H1 (cell line): ENCODE data around the gene GTSE1. TPM values are rescaled to one million over a fixed set of nuclear protein-coding genes. Genes with fewer than 3 reads are reported as not detected.

Source experiments
- CTCF ChIA-PET: fragments of 300-600 bp; sonication (Branson Sonifier 250); formaldehyde crosslinking; loops from one replicate; lab custom pipeline; 2021; ENCODE audit not compliant: partially characterized antibody; lab: Charles Lee
- POLR2A ChIA-PET: fragments of 300-600 bp; sonication (Branson Sonifier 250); formaldehyde crosslinking; loops from one replicate; lab custom pipeline; 2021; ENCODE audit warnings: inconsistent platforms; ENCODE audit not compliant: partially characterized antibody; lab: Charles Lee
- DNase-seq, 2 experiments: peaks; one replicate each; pipeline versions ENCODE4 v3.0.0 to v3.0.0-alpha.2; 2010 to 2022; ENCODE audit warnings: low spot score in 2 of 2, low read depth in 1 of 2, mixed read lengths in 1 of 2
- FAIRE-seq: peaks from 2 replicates; lab custom pipeline; 2011; peaks lifted over from hg19 to GRCh38; lab: Jason Lieb, UNC
- H2AFZ ChIP-seq: 2 replicates; pipeline ENCODE4 v1.8.1; 2012; ENCODE audit warnings: low read length, inconsistent platforms
- H2AK5ac ChIP-seq: 2 replicates; pipeline ENCODE4 v1.6.1; 2013; ENCODE audit warnings: low read depth, low read length
- H2BK120ac ChIP-seq: replicated peaks from 2 replicates; pipeline ENCODE3; 2013; ENCODE audit warnings: low read depth, low read length, inconsistent platforms
- H2BK12ac ChIP-seq: 2 replicates; pipeline ENCODE4 v1.6.1; 2013; ENCODE audit warnings: low read depth, low read length
- H2BK15ac ChIP-seq: 2 replicates; pipeline ENCODE4 v1.6.1; 2013; ENCODE audit warnings: low read length
- H2BK20ac ChIP-seq: 2 replicates; pipeline ENCODE4 v1.6.1; 2013; ENCODE audit warnings: low read length
- H2BK5ac ChIP-seq: 2 replicates; pipeline ENCODE4 v1.6.1; 2013; ENCODE audit warnings: low read depth, low read length
- H3K14ac ChIP-seq: 2 replicates; pipeline ENCODE4 v1.6.1; 2013; ENCODE audit warnings: inconsistent platforms; ENCODE audit not compliant: insufficient read length
- H3K18ac ChIP-seq: 2 replicates; pipeline ENCODE4 v1.6.1; 2013; ENCODE audit warnings: low read length; ENCODE audit errors: extremely low read depth
- H3K23ac ChIP-seq: 2 replicates; pipeline ENCODE4 v1.6.1; 2013; ENCODE audit warnings: inconsistent platforms; ENCODE audit not compliant: insufficient read length
- H3K23me2 ChIP-seq: 2 replicates; pipeline ENCODE4 v1.6.1; 2013; ENCODE audit warnings: low read depth, low read length
- H3K27ac ChIP-seq: 2 replicates; pipeline ENCODE4 v1.6.1; 2011; ENCODE audit warnings: low read depth, low read length, inconsistent platforms
- H3K27me3 ChIP-seq, 4 experiments: replicated peaks in 1 of 4; 1 replicate in 1 of 4; 2 replicates in 3 of 4; pipeline versions ENCODE4 v1.6.1 to v1.8.1; 2011 to 2013; ENCODE audit warnings: low read length in 3 of 4, mild to moderate bottlenecking in 3 of 4, inconsistent platforms in 2 of 4, mixed read lengths in 2 of 4, moderate library complexity in 1 of 4; ENCODE audit not compliant: control insufficient read depth in 3 of 4, insufficient read depth in 3 of 4; ENCODE audit errors: extremely low read depth in 1 of 4
- H3K36me3 ChIP-seq, 4 experiments: 2 replicates each; pipeline versions ENCODE4 v1.6.1 to v1.8.1; 2011 to 2013; ENCODE audit warnings: mild to moderate bottlenecking in 4 of 4, low read length in 3 of 4, moderate library complexity in 2 of 4, control low read depth in 1 of 4, inconsistent platforms in 1 of 4; ENCODE audit not compliant: insufficient read depth in 4 of 4, control insufficient read depth in 2 of 4
- H3K4ac ChIP-seq: replicated peaks from 2 replicates; pipeline ENCODE3; 2013; ENCODE audit warnings: low read length, low read depth, mixed read lengths, inconsistent platforms; ENCODE audit not compliant: insufficient read length
- H3K4me1 ChIP-seq, 4 experiments: replicated peaks in 1 of 4; 1 replicate in 1 of 4; 2 replicates in 3 of 4; pipeline versions ENCODE4 v1.6.1 to v1.8.1; 2011 to 2013; ENCODE audit warnings: low read length in 3 of 4, inconsistent platforms in 2 of 4, mixed read lengths in 1 of 4; ENCODE audit not compliant: insufficient read depth in 4 of 4, control insufficient read depth in 3 of 4
- H3K4me2 ChIP-seq, 2 experiments: 2 replicates each; pipeline versions ENCODE4 v1.6.1 to v1.8.1; 2011 to 2013; ENCODE audit warnings: low read depth in 2 of 2, low read length in 2 of 2, control low read depth in 1 of 2, inconsistent platforms in 1 of 2, mild to moderate bottlenecking in 1 of 2; ENCODE audit not compliant: insufficient read depth in 1 of 2
- H3K4me3 ChIP-seq, 4 experiments: fragments of 200-600, 300-600 bp in 1 of 4; sonication (generic), shearing (Covaris generic), sonication (Bioruptor Twin) in 1 of 4; 2 replicates each; pipeline versions ENCODE4 v1.5.1 to v1.8.1; 2011 to 2016; ENCODE audit warnings: low read length in 4 of 4, low read depth in 3 of 4, control low read depth in 2 of 4, inconsistent platforms in 2 of 4, mild to moderate bottlenecking in 2 of 4, mixed read lengths in 1 of 4, moderate library complexity in 1 of 4; ENCODE audit not compliant: insufficient read depth in 2 of 4; ENCODE audit errors: extremely low read depth in 1 of 4
- H3K56ac ChIP-seq: replicated peaks from 2 replicates; pipeline ENCODE3; 2013; ENCODE audit warnings: low read depth, mild to moderate bottlenecking, mixed read lengths, low read length, inconsistent platforms; ENCODE audit not compliant: insufficient read length
- H3K79me1 ChIP-seq: 2 replicates; pipeline ENCODE4 v1.6.1; 2013; ENCODE audit warnings: low read depth, low read length, control low read depth
- H3K79me2 ChIP-seq, 2 experiments: 2 replicates each; pipeline versions ENCODE4 v1.6.1 to v1.8.1; 2012 to 2013; ENCODE audit warnings: low read length in 2 of 2, mild to moderate bottlenecking in 2 of 2, inconsistent platforms in 1 of 2; ENCODE audit not compliant: insufficient read depth in 2 of 2, control insufficient read depth in 1 of 2
- H3K9ac ChIP-seq, 4 experiments: replicated peaks in 1 of 4; 1 replicate in 1 of 4; 2 replicates in 3 of 4; pipeline versions ENCODE4 v1.6.1 to v1.8.1; 2011 to 2013; ENCODE audit warnings: low read depth in 3 of 4, low read length in 3 of 4, control low read depth in 2 of 4, mild to moderate bottlenecking in 2 of 4, moderate library complexity in 2 of 4, inconsistent platforms in 1 of 4; ENCODE audit errors: extremely low read depth in 1 of 4
- H3K9me3 ChIP-seq, 2 experiments: 2 replicates each; pipeline versions ENCODE4 v1.6.1 to v1.8.1; 2012 to 2013; ENCODE audit warnings: mild to moderate bottlenecking in 2 of 2, moderate library complexity in 2 of 2, control low read depth in 1 of 2, inconsistent platforms in 1 of 2, low read depth in 1 of 2, low read length in 1 of 2, mixed read lengths in 1 of 2; ENCODE audit not compliant: insufficient read depth in 2 of 2
- H4K20me1 ChIP-seq, 2 experiments: replicated peaks in 1 of 2; 2 replicates each; pipeline versions ENCODE3 to v1.8.1; 2011 to 2013; ENCODE audit warnings: inconsistent platforms in 2 of 2, low read length in 2 of 2, mild to moderate bottlenecking in 1 of 2; ENCODE audit not compliant: insufficient read depth in 2 of 2, control insufficient read depth in 1 of 2
- H4K5ac ChIP-seq: 2 replicates; pipeline ENCODE4 v1.6.1; 2013; ENCODE audit warnings: low read length, low read depth, mixed read lengths, inconsistent platforms; ENCODE audit not compliant: insufficient read length
- H4K8ac ChIP-seq: 2 replicates; pipeline ENCODE4 v1.8.0; 2013; ENCODE audit warnings: mild to moderate bottlenecking, moderate library complexity, low read length, inconsistent platforms; ENCODE audit not compliant: insufficient read depth; ENCODE audit errors: extremely low read depth
- H4K91ac ChIP-seq: replicated peaks from 2 replicates; pipeline ENCODE3; 2013; ENCODE audit warnings: low read length, mixed read lengths, inconsistent platforms; ENCODE audit not compliant: insufficient read length
- BCL11A ChIP-seq, 2 experiments: IDR thresholded peaks; one replicate each; pipeline ENCODE4 v1.6.1; 2011; ENCODE audit warnings: low read depth in 2 of 2, low read length in 2 of 2, mild to moderate bottlenecking in 2 of 2
- GTF2F1 ChIP-seq: IDR thresholded peaks from 2 replicates; pipeline ENCODE4 v1.6.1; 2012; ENCODE audit warnings: low read depth, low read length, improper control_type of control experiment, borderline replicate concordance
- NRF1 ChIP-seq: IDR thresholded peaks from 2 replicates; pipeline ENCODE4 v1.6.1; 2011; ENCODE audit warnings: mild to moderate bottlenecking, low read depth, low read length, improper control_type of control experiment
- RBBP5 ChIP-seq: IDR thresholded peaks from 2 replicates; pipeline ENCODE4 v1.7.1; 2012; ENCODE audit warnings: low read depth, mild to moderate bottlenecking, inconsistent platforms, low read length, moderate library complexity, borderline replicate concordance
- whole genome bisulfite sequencing, 2 experiments: shearing (Covaris generic) in 1 of 2; methylation state at CpG; one replicate each; pipeline versions ENCODE4 v1.1.6 to v1.1.7; 2013 to 2015; ENCODE audit warnings: low lambda C conversion rate in 2 of 2, mixed read lengths in 2 of 2, inconsistent platforms in 1 of 2, low coverage in 1 of 2, missing lambda C conversion rate in 1 of 2; ENCODE audit not compliant: insufficient replicate concordance in 2 of 2, insufficient coverage in 1 of 2, insufficient read length in 1 of 2; ENCODE audit errors: extremely low coverage in 1 of 2, missing lambda C conversion rate in 1 of 2; 5-methylcytosine and 5-hydroxymethylcytosine counted together
- polyA plus RNA-seq, 7 experiments: library from polyadenylated mRNA; depleted of rRNA in 3 of 7; stranded (reverse) in 5 of 7; unstranded in 2 of 7; fragments of >200 nt in 5 of 7; fragments of 200-250 nt in 2 of 7; gene quantifications; 1 replicate in 5 of 7; 2 replicates in 1 of 7; 4 replicates in 1 of 7; pipeline versions ENCODE4 v1.2.1 to v1.2.3, GENCODE V29; 2011 to 2013; ENCODE audit warnings: missing spikeins in 2 of 7, mixed read lengths in 2 of 7
- total RNA-seq: library from RNA; stranded (reverse); fragmentation: NEBNext Ultra II Directional; extraction: Animal tissue kit (Norgen Biotek cat#: 25700); gene quantifications from 2 replicates; pipeline ENCODE4 v1.2.1, GENCODE V29; 2021

The GTSE1 gene
- total and polyA plus RNA-seq, 2 of the 8 experiments (the other 6 are each of a cell fraction or from before 2014, with no cell fraction given): 17.5 to 38.6 TPM

DNA sequence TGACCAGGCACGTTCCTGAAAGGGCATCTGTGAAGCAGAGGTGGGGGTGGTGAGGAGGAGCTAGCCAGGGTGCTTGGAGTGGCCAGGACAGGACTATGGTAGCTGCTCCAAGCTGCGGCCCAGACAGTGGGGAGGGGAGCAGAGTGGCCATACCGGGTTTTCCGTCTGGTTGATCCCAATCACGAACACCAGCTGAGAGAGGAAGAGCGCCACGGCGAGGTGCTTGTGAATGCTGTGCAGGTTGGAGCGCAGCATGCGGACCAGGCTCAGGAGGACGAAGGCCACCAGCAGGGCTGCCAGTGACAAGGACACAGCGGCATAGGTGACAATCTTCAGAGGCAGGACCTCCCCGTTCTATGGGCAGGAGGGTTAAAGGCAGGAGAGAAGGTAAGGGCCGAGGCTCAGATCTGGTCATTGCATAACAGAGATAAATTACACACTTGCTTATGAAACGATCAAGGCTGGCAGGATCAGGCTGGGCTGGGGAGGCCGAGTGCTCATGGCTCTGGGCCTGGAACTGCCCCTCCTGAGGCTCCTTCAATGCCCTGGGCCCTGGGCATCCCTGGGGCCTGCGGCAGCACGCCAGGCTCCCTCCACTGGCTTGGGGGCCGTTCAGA, 80.3 kb downstream of the GTSE1 start:
- Histone ChIP-seq H3K56ac (no peak overlapping the region), H3K14ac (no peak overlapping the region), H3K4me1 (peaks cover 0 to 30% (median 27%) of the 10 kb centered on the region in 4 experiments; a peak in 6 of 7 replicates), H2AK5ac (peak overlapping the region; percentile 98), H3K9ac (no peak overlapping the region), H2BK12ac (peak overlapping the region; percentile 94; the same call in 1 of the 2 replicates), H2BK120ac (no peak overlapping the region), H3K4me2 (peak overlapping the region in 1 of 2 experiments; percentile 11; a peak in 1 of 4 replicates), H3K23ac (no peak overlapping the region), H3K27me3 (no peaks in the 10 kb centered on the region), H3K27ac (no peak overlapping the region), H2BK15ac (peak overlapping the region; percentile 100), H3K4me3 (no peak overlapping the region), H3K79me2 (no peaks in the 10 kb centered on the region), H3K18ac (peak overlapping the region; percentile 78), H4K91ac (peak overlapping the region; percentile 73), H3K4ac (peak overlapping the region; percentile 82), H4K8ac (peak overlapping the region; percentile 3; the same call in 1 of the 2 replicates), H2AFZ (no peak overlapping the region), H2BK5ac (peak overlapping the region; percentile 73), H2BK20ac (peak overlapping the region; percentile 93; the same call in 1 of the 2 replicates), H4K5ac (no peak overlapping the region), H3K36me3 (peaks cover 0 to 6% (median 1%) of the 10 kb centered on the region in 4 experiments; a peak in 4 of 8 replicates), H4K20me1 (peaks cover 0 to 3% of the 10 kb centered on the region in 2 experiments), H3K79me1 (no peaks in the 10 kb centered on the region), H3K23me2 (peaks cover 2% of the 10 kb centered on the region; the same call in 1 of the 2 replicates), H3K9me3 (no peaks in the 10 kb centered on the region)
- CTCF ChIA-PET: interaction anchor here (0.8 to 2.9 kb wide), 3 partner anchors 10 to 82 kb away, joined by 3 to 16 read pairs (median 3); no protein-coding TSS in a partner anchor
- POLR2A ChIA-PET: interaction anchor here (1.5 kb wide), 1 partner anchor 67 kb away, joined by 3 read pairs; no protein-coding TSS in a partner anchor
- FAIRE-seq (no peak), DNase-seq (no peak)
- WGBS, 2 experiments: 79% methylated on average over 19 of the region's 19 CpGs; no CpG with 5 or more reads in 1 of the 2 experiments
- TF ChIP-seq BCL11A (IDR thresholded peaks at IDR 0.05; ENCODE audit: low read depth in 2 of 2, low read length in 2 of 2) (no peak), GTF2F1 (no peak), NRF1 (no peak), RBBP5 (no peak)
